Measurements from ENCODE around the gene CD276.
"Not testable (repeated sequence)": the region's sequence is repeated elsewhere in the genome, so short reads cannot be mapped to it uniquely, and the experiment has no call there.

Gene CD276

DNA sequence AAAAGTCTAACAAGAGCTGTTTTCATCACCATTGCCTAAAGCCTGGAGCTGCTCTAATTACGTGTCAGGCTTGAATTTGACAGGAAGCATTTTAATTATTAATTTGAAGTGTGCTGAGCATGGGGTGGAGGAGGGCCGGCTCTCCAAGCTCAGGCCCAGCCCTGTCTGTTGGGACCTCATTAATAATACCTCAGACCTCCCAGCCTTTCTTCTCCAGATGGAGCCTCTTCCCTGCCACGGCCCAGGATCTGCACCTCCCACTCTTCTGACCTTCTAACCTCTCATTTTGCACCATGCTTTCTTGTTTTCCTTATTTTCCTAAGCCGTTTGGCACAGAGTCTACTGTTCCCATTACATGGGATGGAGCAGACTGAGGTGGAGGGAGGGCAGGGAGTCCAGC, 39.0 kb downstream of the CD276 start:
- WGBS (ENCODE audit: extremely low coverage, insufficient coverage, low lambda C conversion rate): no CpG with 5 or more reads among the region's 4 CpGs
- Histone ChIP-seq H3K4me1 (ENCODE audit: control insufficient read depth, low read depth, low read length) (no peaks in the 10 kb centered on the region), H3K4ac (ENCODE audit: low read depth, low read length) (no peak overlapping the region), H3K79me2 (ENCODE audit: control insufficient read depth, insufficient read depth, low read length) (no peaks in the 10 kb centered on the region), H3K9ac (ENCODE audit: low read length) (no peak overlapping the region), H3K27me3 (ENCODE audit: insufficient read depth, low read length, poor library complexity) (no peaks in the 10 kb centered on the region), H3K79me1 (ENCODE audit: low read length) (no peaks in the 10 kb centered on the region), H4K8ac (ENCODE audit: low read depth, low read length) (no peak overlapping the region), H2BK5ac (ENCODE audit: low read length) (no peak overlapping the region), H3K56ac (ENCODE audit: low read length) (no peak overlapping the region), H3K27ac (ENCODE audit: low read depth, low read length) (no peak overlapping the region), H3K23ac (ENCODE audit: low read length) (no peak overlapping the region), H2AK5ac (ENCODE audit: low read length) (no peak overlapping the region), H3K36me3 (ENCODE audit: control insufficient read depth, insufficient read depth, low read length) (no peaks in the 10 kb centered on the region), H3K4me2 (ENCODE audit: low read length) (no peak overlapping the region), H3K4me3 (ENCODE audit: low read length) (no peak overlapping the region), H3K18ac (ENCODE audit: low read length) (no peak overlapping the region), H2BK120ac (ENCODE audit: low read depth, low read length) (no peak overlapping the region), H2BK15ac (replicated peaks; ENCODE audit: low read depth) (no peak overlapping the region), H4K5ac (ENCODE audit: low read length) (no peak overlapping the region)
- no peak for DNase-seq

DNA sequence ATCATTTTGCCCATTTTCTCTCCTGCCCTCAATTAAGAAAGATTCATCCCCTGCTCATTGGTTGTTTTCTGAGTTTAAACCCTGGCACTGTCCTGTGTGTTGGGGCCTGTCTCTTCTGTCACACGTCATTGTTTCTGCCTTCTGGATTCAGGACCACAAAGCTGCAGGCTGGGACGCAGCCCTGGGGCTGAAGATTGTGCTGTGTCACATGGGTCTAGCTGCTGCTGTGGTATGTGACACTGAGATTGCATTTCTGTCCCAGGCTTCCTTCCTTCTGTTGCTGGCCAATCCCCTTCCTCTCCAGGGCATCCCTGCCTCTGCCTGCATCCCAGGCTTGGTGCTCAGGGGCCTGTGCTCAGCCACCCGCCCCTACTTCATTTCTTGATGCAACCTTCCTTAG, 40.0 kb downstream of the CD276 start:
- Histone ChIP-seq H4K8ac (ENCODE audit: low read depth, low read length) (no peak overlapping the region), H3K79me1 (ENCODE audit: low read length) (no peaks in the 10 kb centered on the region), H2AK5ac (ENCODE audit: low read length) (no peak overlapping the region), H3K18ac (ENCODE audit: low read length) (no peak overlapping the region), H3K4me3 (ENCODE audit: low read length) (no peak overlapping the region), H3K4me1 (ENCODE audit: control insufficient read depth, low read depth, low read length) (no peaks in the 10 kb centered on the region), H3K9ac (ENCODE audit: low read length) (no peak overlapping the region), H2BK5ac (ENCODE audit: low read length) (no peak overlapping the region), H3K27ac (ENCODE audit: low read depth, low read length) (no peak overlapping the region), H3K27me3 (ENCODE audit: insufficient read depth, low read length, poor library complexity) (no peaks in the 10 kb centered on the region), H2BK15ac (replicated peaks; ENCODE audit: low read depth) (no peak overlapping the region), H3K56ac (ENCODE audit: low read length) (no peak overlapping the region), H3K79me2 (ENCODE audit: control insufficient read depth, insufficient read depth, low read length) (no peaks in the 10 kb centered on the region), H2BK120ac (ENCODE audit: low read depth, low read length) (no peak overlapping the region), H3K23ac (ENCODE audit: low read length) (no peak overlapping the region), H3K36me3 (ENCODE audit: control insufficient read depth, insufficient read depth, low read length) (no peaks in the 10 kb centered on the region), H3K4me2 (ENCODE audit: low read length) (no peak overlapping the region), H3K4ac (ENCODE audit: low read depth, low read length) (no peak overlapping the region), H4K5ac (ENCODE audit: low read length) (no peak overlapping the region)
- peak; percentile 72 for DNase-seq
- no CpG with 5 or more reads among the region's 3 CpGs for WGBS (ENCODE audit: extremely low coverage, insufficient coverage, low lambda C conversion rate)

DNA sequence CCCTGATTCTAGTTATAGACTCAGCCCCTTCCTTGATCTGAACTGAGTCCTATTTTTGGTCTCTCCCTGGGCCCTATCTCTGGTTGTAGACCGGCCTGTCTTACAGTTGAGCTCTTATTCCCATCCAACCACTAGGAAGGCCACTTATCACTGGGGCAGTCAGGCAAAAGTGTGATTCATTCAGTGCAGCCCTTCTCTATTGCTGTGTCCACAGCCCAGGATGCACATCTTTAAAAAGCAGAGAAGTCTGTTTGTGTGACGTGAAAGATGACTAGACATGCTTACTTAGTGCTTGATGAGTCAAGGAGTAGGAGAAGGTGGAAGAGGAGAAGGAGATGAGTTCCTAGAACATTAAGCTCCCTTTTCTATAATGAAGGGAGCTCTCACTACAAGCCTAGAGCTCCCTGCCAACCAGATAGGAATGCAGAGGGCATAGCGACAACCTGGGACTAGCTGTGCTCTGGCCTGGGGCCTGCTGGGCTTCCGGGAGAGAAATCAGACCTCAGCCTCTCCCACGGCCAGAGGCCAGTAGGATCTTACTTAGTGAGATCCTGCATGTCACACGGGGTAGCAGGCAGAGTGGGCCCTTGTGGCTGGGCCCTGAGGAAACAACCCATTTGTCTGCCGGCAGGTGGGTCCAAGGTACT, 43.3 kb downstream of the CD276 start:
- no peaks in the 10 kb centered on the region for H3K79me2 ChIP-seq (ENCODE audit: control insufficient read depth, insufficient read depth, low read length)
- H4K5ac ChIP-seq (ENCODE audit: low read length): no peak overlapping the region
- no peaks in the 10 kb centered on the region for H3K27me3 ChIP-seq (ENCODE audit: insufficient read depth, low read length, poor library complexity)
- no peak overlapping the region for H2BK15ac ChIP-seq (replicated peaks; ENCODE audit: low read depth)
- DNase-seq: no peak
- no CpG with 5 or more reads among the region's 7 CpGs for WGBS (ENCODE audit: extremely low coverage, insufficient coverage, low lambda C conversion rate)
- H2BK5ac ChIP-seq (ENCODE audit: low read length): no peak overlapping the region
- H3K56ac ChIP-seq (ENCODE audit: low read length): no peak overlapping the region
- no peak overlapping the region for H3K18ac ChIP-seq (ENCODE audit: low read length)
- no peak overlapping the region for H3K27ac ChIP-seq (ENCODE audit: low read depth, low read length)
- H3K4ac ChIP-seq (ENCODE audit: low read depth, low read length): no peak overlapping the region
- H4K8ac ChIP-seq (ENCODE audit: low read depth, low read length): no peak overlapping the region
- H3K36me3 ChIP-seq (ENCODE audit: control insufficient read depth, insufficient read depth, low read length): no peaks in the 10 kb centered on the region
- H3K79me1 ChIP-seq (ENCODE audit: low read length): no peaks in the 10 kb centered on the region
- H2AK5ac ChIP-seq (ENCODE audit: low read length): no peak overlapping the region
- H3K4me1 ChIP-seq (ENCODE audit: control insufficient read depth, low read depth, low read length): no peaks in the 10 kb centered on the region
- no peak overlapping the region for H2BK120ac ChIP-seq (ENCODE audit: low read depth, low read length)
- H3K9ac ChIP-seq (ENCODE audit: low read length): no peak overlapping the region
- no peak overlapping the region for H3K4me2 ChIP-seq (ENCODE audit: low read length)
- H3K23ac ChIP-seq (ENCODE audit: low read length): no peak overlapping the region
- H3K4me3 ChIP-seq (ENCODE audit: low read length): no peak overlapping the region

GRCh38 chr15:73732051-73732450, 47.9 kb downstream of the CD276 start:
- WGBS (ENCODE audit: extremely low coverage, insufficient coverage, low lambda C conversion rate): no CpG with 5 or more reads among the region's 29 CpGs
- H3K27ac ChIP-seq (ENCODE audit: low read depth, low read length); H3K79me2 ChIP-seq (ENCODE audit: control insufficient read depth, insufficient read depth, low read length); H3K4me3 ChIP-seq (ENCODE audit: low read length); H3K4me1 ChIP-seq (ENCODE audit: control insufficient read depth, low read depth, low read length); H4K8ac ChIP-seq (ENCODE audit: low read depth, low read length); H3K4me2 ChIP-seq (ENCODE audit: low read length); H3K27me3 ChIP-seq (ENCODE audit: insufficient read depth, low read length, poor library complexity); H2BK5ac ChIP-seq (ENCODE audit: low read length); H3K79me1 ChIP-seq (ENCODE audit: low read length); DNase-seq; H2BK120ac ChIP-seq (ENCODE audit: low read depth, low read length); H3K56ac ChIP-seq (ENCODE audit: low read length); H3K36me3 ChIP-seq (ENCODE audit: control insufficient read depth, insufficient read depth, low read length); H2AK5ac ChIP-seq (ENCODE audit: low read length); H3K18ac ChIP-seq (ENCODE audit: low read length); H3K9ac ChIP-seq (ENCODE audit: low read length); H4K5ac ChIP-seq (ENCODE audit: low read length); H3K23ac ChIP-seq (ENCODE audit: low read length); H2BK15ac ChIP-seq (replicated peaks; ENCODE audit: low read depth); H3K4ac ChIP-seq (ENCODE audit: low read depth, low read length): not testable (repeated sequence)

DNA sequence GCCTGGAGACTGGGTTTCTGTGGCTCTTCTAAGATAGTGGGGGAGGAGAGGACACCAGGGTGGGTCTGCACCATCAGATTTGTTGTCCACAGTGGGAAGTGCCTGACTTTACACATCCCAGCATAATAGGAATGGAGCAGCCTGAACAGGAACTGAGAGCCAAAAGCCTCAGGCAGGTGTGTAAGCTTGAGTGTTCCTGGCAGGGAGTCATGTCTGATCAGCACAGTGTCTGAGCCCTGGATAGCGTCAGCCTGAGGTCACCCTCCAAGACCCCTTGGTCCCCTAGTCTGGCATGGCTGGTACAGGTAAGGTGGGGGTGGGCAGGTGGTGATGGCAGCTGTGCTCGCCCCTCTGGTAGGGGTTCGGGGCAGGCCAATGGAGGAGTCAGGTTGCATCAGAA, 48.7 kb downstream of the CD276 start:
- Histone ChIP-seq H3K27ac (ENCODE audit: low read depth, low read length) (no peak overlapping the region), H3K36me3 (ENCODE audit: control insufficient read depth, insufficient read depth, low read length) (no peaks in the 10 kb centered on the region), H3K4me2 (ENCODE audit: low read length) (no peak overlapping the region), H3K23ac (ENCODE audit: low read length) (no peak overlapping the region), H3K9ac (ENCODE audit: low read length) (no peak overlapping the region), H3K4me3 (ENCODE audit: low read length) (no peak overlapping the region), H2BK15ac (replicated peaks; ENCODE audit: low read depth) (no peak overlapping the region), H4K5ac (ENCODE audit: low read length) (no peak overlapping the region), H3K79me2 (ENCODE audit: control insufficient read depth, insufficient read depth, low read length) (no peaks in the 10 kb centered on the region), H3K4ac (ENCODE audit: low read depth, low read length) (no peak overlapping the region), H4K8ac (ENCODE audit: low read depth, low read length) (no peak overlapping the region), H3K18ac (ENCODE audit: low read length) (no peak overlapping the region), H3K56ac (ENCODE audit: low read length) (no peak overlapping the region), H2BK5ac (ENCODE audit: low read length) (no peak overlapping the region), H3K79me1 (ENCODE audit: low read length) (no peaks in the 10 kb centered on the region), H3K4me1 (ENCODE audit: control insufficient read depth, low read depth, low read length) (peaks cover 4% of the 10 kb centered on the region), H2AK5ac (ENCODE audit: low read length) (no peak overlapping the region), H3K27me3 (ENCODE audit: insufficient read depth, low read length, poor library complexity) (no peaks in the 10 kb centered on the region), H2BK120ac (ENCODE audit: low read depth, low read length) (no peak overlapping the region)
- WGBS (ENCODE audit: extremely low coverage, insufficient coverage, low lambda C conversion rate): no CpG with 5 or more reads among the region's 3 CpGs
- DNase-seq: no peak

DNA sequence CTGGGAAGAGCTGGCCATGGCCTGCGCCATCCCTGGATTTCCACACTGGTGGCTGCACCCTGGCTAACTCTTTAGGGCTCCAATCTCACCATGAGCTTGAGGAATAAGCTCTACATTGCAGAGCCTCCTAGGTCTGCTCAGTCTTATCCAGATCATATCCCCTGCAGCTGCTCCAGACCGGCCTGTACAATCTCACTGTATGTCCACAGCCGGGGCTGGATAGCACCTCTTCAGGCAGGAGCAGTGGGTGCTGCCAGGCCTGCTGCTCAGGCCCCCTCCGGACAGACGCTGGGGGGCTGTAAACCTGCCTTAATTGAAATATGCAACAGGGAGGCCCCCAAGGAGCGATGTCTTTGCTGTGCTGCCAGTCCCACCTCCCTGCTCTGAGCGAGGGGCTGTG, 53.4 kb downstream of the CD276 start:
- no CpG with 5 or more reads among the region's 7 CpGs for WGBS (ENCODE audit: extremely low coverage, insufficient coverage, low lambda C conversion rate)
- Histone ChIP-seq H3K4me2 (ENCODE audit: low read length) (no peak overlapping the region), H4K8ac (ENCODE audit: low read depth, low read length) (no peak overlapping the region), H3K27ac (ENCODE audit: low read depth, low read length) (no peak overlapping the region), H2BK5ac (ENCODE audit: low read length) (no peak overlapping the region), H3K56ac (ENCODE audit: low read length) (peak overlapping the region; percentile 11), H3K18ac (ENCODE audit: low read length) (no peak overlapping the region), H2BK120ac (ENCODE audit: low read depth, low read length) (no peak overlapping the region), H2BK15ac (replicated peaks; ENCODE audit: low read depth) (no peak overlapping the region), H3K79me2 (ENCODE audit: control insufficient read depth, insufficient read depth, low read length) (no peaks in the 10 kb centered on the region), H3K4me3 (ENCODE audit: low read length) (no peak overlapping the region), H3K4ac (ENCODE audit: low read depth, low read length) (no peak overlapping the region), H3K4me1 (ENCODE audit: control insufficient read depth, low read depth, low read length) (peaks cover 4% of the 10 kb centered on the region), H3K9ac (ENCODE audit: low read length) (no peak overlapping the region), H3K27me3 (ENCODE audit: insufficient read depth, low read length, poor library complexity) (no peaks in the 10 kb centered on the region), H3K23ac (ENCODE audit: low read length) (no peak overlapping the region), H2AK5ac (ENCODE audit: low read length) (no peak overlapping the region), H3K36me3 (ENCODE audit: control insufficient read depth, insufficient read depth, low read length) (no peaks in the 10 kb centered on the region), H3K79me1 (ENCODE audit: low read length) (no peaks in the 10 kb centered on the region), H4K5ac (ENCODE audit: low read length) (no peak overlapping the region)
- no peak for DNase-seq
